Motor neuron (in vitro differentiated cells): ENCODE results near the gene FRZB. TPM values are rescaled to one million over a fixed set of nuclear protein-coding genes. Genes with fewer than 3 reads are reported as not detected.

Experiments used
- ATAC-seq, 8 experiments: fragments of 200-7000 bp; cut with Tn5 transposase; replicated peaks in 6 of 8; 2 replicates each; pipeline ENCODE4 v1.8.0; 2021; ENCODE audit warnings: mild to moderate bottlenecking in 8 of 8, moderate library complexity in 8 of 8
- H3K27ac ChIP-seq, 2 donors: fragments of 250-450 bp; sonication (Bioruptor Pico); 2 replicates each; pipeline ENCODE4 v1.9.0; 2021; ENCODE audit warnings: antibody characterized with exemption in 2 of 2, mild to moderate bottlenecking in 2 of 2, moderate library complexity in 1 of 2
- H3K4me1 ChIP-seq, 2 donors: fragments of 250-450 bp; sonication (Bioruptor Pico); replicated peaks in 1 of 2; 2 replicates each; pipeline ENCODE4 v1.6.1; 2021; ENCODE audit warnings: antibody characterized with exemption in 2 of 2, mild to moderate bottlenecking in 2 of 2, moderate library complexity in 1 of 2
- H3K4me3 ChIP-seq, 5 donors: fragments of 250-450 bp; sonication (Bioruptor Pico); 2 replicates each; pipeline ENCODE4 v1.9.0; 2021; ENCODE audit warnings: antibody characterized with exemption in 5 of 5, mild to moderate bottlenecking in 5 of 5, moderate library complexity in 4 of 5
- WGBS, 10 experiments: fragments of 450-650 bp; shearing (Covaris generic); methylation state at CpG; one replicate each; pipeline ENCODE4 v1.0.0; 2022; 5-methylcytosine and 5-hydroxymethylcytosine counted together
- in situ Hi-C, 9 experiments: fragments of 400-800 bp; cut with MboI; loops; one replicate each; pipeline ENCODE4 v1.15.0; 2021; ENCODE audit warnings: low sequenced_read_pairs in 9 of 9, low pct_unique_long_range_greater_than_20kb in 2 of 9; ENCODE audit not compliant: unreplicated experiment in 9 of 9
- total RNA-seq, 8 experiments: library from RNA; unstranded; fragments of 300-600 nt; gene quantifications; 2 replicates each; pipeline versions ENCODE4 v1.2.3 to v1.2.4, GENCODE V29; 2022

Gene FRZB
- total RNA-seq, 8 experiments from 2014 or later = 0.25 to 32.1 (median 2.3) TPM

DNA sequence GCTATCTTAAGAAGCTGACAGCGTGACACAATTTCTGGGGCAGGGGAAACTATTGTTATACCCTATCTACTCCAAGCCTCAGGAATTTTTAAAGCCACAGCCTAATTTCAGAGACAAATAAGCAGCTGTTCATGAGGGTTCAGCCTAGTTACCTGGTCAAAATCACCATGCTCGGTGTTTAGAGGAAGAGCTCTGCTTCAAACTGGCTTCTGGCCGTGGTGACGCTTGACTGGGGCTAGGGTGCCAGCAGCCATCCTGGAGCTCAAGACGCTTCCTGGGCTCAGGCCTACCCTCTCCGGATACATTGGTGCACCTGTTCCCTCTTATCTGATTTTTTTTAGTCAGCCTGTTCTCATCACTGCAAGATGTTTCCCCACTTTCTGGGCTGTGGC lies 41.7 kb downstream of the FRZB start:
- H3K4me3 ChIP-seq = no peak overlapping the region
- no peak overlapping the region for H3K27ac ChIP-seq
- H3K4me1 ChIP-seq = peaks cover 22 to 25% of the 10 kb centered on the region in 2 donors
- 40 to 93% (median 60%) methylated on average over 1 to 6 of the region's 6 CpGs; no CpG with 5 or more reads in 5 of the 10 experiments for WGBS, 10 experiments
- peak in 1 of 8 experiments; percentile 61 for ATAC-seq
- in situ Hi-C loops = no loop called here

- H3K4me1 ChIP-seq = peaks cover 26 to 31% of the 10 kb centered on the region in 2 donors
- 20 to 74% (median 45%) methylated on average over 1 to 5 of the region's 5 CpGs; no CpG with 5 or more reads in 1 of the 10 experiments for WGBS, 10 experiments
- in situ Hi-C loops = no loop called here
- peak in 1 of 8 experiments; percentile 76 for ATAC-seq
- H3K27ac ChIP-seq = no peak overlapping the region
- H3K4me3 ChIP-seq = no peak overlapping the region
These were observed 42.2 kb downstream of the FRZB start for GRCh38 chr2:182824056-182824766.

DNA sequence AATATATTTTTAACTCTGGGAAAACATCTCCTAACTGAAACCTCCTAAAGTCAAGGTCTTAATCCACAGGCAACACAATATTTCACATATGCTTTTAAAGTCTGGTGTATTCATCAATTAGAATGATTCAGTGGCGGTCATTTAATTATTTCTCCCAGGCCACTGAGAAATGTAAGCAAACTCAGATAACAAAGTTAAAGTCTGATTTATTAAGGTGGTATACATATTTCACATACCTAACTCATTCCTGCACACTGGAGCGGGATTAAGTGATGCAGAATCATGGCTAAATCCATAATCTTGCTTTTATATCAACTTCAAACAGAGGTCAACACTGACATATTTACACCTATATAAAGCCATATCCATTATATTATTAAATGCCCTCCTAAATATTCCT lies 43.7 kb downstream of the FRZB start:
- 74 to 100% (median 94%) methylated on average over 1 to 2 of the region's 2 CpGs; no CpG with 5 or more reads in 5 of the 10 experiments for WGBS, 10 experiments
- Histone ChIP-seq H3K27ac (no peak overlapping the region), H3K4me3 (no peak overlapping the region), H3K4me1 (peaks cover 37 to 43% of the 10 kb centered on the region in 2 donors)
- in situ Hi-C loops = no loop called here
- peak in 1 of 8 experiments; percentile 33 for ATAC-seq

GRCh38 chr2:182821182-182821581 lies 45.3 kb downstream of the FRZB start:
- in situ Hi-C loops = no loop called here
- 29 to 100% (median 94%) methylated on average over 1 to 2 of the region's 2 CpGs; no CpG with 5 or more reads in 2 of the 10 experiments for WGBS, 10 experiments
- no peak overlapping the region for H3K27ac ChIP-seq
- H3K4me3 ChIP-seq = no peak overlapping the region
- peak in 4 of 8 experiments; percentile 24 to 84 (median 52) for ATAC-seq
- peaks cover 42 to 49% of the 10 kb centered on the region in 2 donors for H3K4me1 ChIP-seq

DNA sequence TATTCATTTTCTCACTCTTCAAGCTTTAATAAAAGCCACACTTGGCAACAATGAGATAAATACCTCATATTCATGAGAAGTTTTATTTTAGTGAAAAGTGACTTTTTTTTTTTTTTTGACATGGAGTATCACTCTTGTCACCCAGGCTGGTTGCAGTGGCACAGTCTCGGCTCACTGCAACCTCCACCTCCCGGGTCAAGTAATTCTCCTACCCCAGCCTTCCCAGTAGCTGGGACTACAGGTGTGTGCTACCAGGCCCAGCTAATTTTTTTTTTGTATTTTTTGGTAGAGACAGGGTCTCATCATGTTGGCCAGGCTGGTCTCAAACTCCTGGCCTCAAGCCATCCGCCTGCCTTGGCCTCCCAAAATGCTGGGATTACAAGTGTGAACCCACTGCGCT lies 47.0 kb downstream of the FRZB start:
- 40 to 100% (median 80%) methylated on average over 1 to 4 of the region's 4 CpGs; no CpG with 5 or more reads in 2 of the 10 experiments for WGBS, 10 experiments
- peak overlapping the region in 1 of 2 donors; percentile 42 for H3K27ac ChIP-seq
- no peak overlapping the region for H3K4me3 ChIP-seq
- H3K4me1 ChIP-seq = peaks cover 31 to 35% of the 10 kb centered on the region in 2 donors
- ATAC-seq = no peak
- in situ Hi-C loops = no loop called here

GRCh38 chr2:182818925-182819324 lies 47.5 kb downstream of the FRZB start:
- Histone ChIP-seq H3K4me1 (peaks cover 29 to 33% of the 10 kb centered on the region in 2 donors), H3K27ac (peak overlapping the region; percentile 25 to 76), H3K4me3 (no peak overlapping the region)
- ATAC-seq = peak in 5 of 8 experiments; percentile 83 to 91 (median 88)
- in situ Hi-C loops = no loop called here
- WGBS, 10 experiments = 0 to 83% (median 7%) methylated on average over 1 to 4 of the region's 4 CpGs

GRCh38 chr2:182818501-182818900 lies 47.9 kb downstream of the FRZB start:
- in situ Hi-C loops = no loop called here
- Histone ChIP-seq H3K27ac (peak overlapping the region; percentile 25 to 76), H3K4me1 (peaks cover 29 to 33% of the 10 kb centered on the region in 2 donors), H3K4me3 (no peak overlapping the region)
- ATAC-seq = peak in 5 of 8 experiments; percentile 26 to 44 (median 41)
- WGBS, 10 experiments = 13 to 75% (median 56%) methylated on average over 1 to 3 of the region's 3 CpGs; no CpG with 5 or more reads in 1 of the 10 experiments

- H3K4me3 ChIP-seq = no peak overlapping the region
- peaks cover 29 to 33% of the 10 kb centered on the region in 2 donors for H3K4me1 ChIP-seq
- H3K27ac ChIP-seq = peak overlapping the region in 1 of 2 donors; percentile 76
- in situ Hi-C loops = no loop called here
- ATAC-seq = no peak
- WGBS, 10 experiments = 29 to 93% (median 77%) methylated on average over 1 to 2 of the region's 2 CpGs
These were observed 48.9 kb downstream of the FRZB start for GRCh38 chr2:182817558-182817957.

DNA sequence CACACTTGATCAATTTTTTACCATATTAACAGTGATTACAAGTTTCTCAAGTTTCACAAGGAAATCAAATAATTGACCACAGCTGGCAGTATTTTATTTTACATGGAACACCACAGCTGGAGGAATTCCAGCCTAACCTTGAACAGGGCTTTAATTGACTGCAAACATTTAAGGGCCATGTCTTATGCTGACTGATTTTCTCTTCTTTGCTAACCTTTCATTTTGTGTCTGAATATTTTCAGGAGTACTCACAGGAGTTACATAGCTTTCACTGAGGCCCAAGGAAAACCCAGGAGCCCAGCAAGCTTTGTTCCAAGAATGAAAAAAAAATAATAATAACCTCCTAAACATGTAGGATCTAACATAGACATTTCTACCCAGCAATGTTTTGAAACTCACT lies 49.6 kb downstream of the FRZB start:
- Histone ChIP-seq H3K4me1 (peaks cover 29 to 33% of the 10 kb centered on the region in 2 donors), H3K4me3 (no peak overlapping the region), H3K27ac (no peak overlapping the region)
- no peak for ATAC-seq
- in situ Hi-C loops = no loop called here

DNA sequence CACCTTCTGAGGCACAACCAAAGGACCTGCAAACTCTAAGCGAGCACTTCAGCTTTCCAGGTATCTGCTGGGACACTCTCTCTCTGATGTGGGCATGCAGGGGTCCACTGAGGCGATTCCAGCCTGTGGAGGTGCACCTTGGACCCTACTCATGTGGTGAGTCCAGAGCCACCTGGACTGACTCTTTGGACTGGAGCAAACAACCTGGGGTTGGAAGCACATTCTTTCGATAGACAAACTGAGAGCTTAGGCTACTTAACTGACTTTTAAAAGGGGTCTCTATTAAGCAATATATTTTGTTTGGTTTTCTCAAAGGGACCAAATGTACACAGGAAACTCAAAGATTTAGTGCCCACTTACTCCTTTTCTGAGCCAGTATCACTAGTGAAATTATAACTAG lies 51.6 kb downstream of the FRZB start:
- Histone ChIP-seq H3K27ac (no peak overlapping the region), H3K4me3 (no peak overlapping the region), H3K4me1 (peaks cover 28 to 31% of the 10 kb centered on the region in 2 donors)
- in situ Hi-C loops = no loop called here
- WGBS, 10 experiments = 67 to 100% (median 93%) methylated on average over 1 to 3 of the region's 3 CpGs; no CpG with 5 or more reads in 3 of the 10 experiments
- ATAC-seq = no peak

- H3K4me3 ChIP-seq = no peak overlapping the region
- 0 to 96% (median 83%) methylated on average over 1 to 5 of the region's 6 CpGs; no CpG with 5 or more reads in 5 of the 10 experiments for WGBS, 10 experiments
- in situ Hi-C loops = no loop called here
- peaks cover 24 to 27% of the 10 kb centered on the region in 2 donors for H3K4me1 ChIP-seq
- no peak for ATAC-seq
- H3K27ac ChIP-seq = no peak overlapping the region
These were observed 52.1 kb downstream of the FRZB start for GRCh38 chr2:182814380-182814779.

GRCh38 chr2:182810087-182810486 lies 56.4 kb downstream of the FRZB start:
- Histone ChIP-seq H3K4me1 (peaks cover 11 to 14% of the 10 kb centered on the region in 2 donors), H3K27ac (no peak overlapping the region), H3K4me3 (no peak overlapping the region)
- in situ Hi-C loops = no loop called here
- 25 to 100% (median 90%) methylated on average over 2 to 3 of the region's 3 CpGs for WGBS, 10 experiments
- ATAC-seq = no peak

DNA sequence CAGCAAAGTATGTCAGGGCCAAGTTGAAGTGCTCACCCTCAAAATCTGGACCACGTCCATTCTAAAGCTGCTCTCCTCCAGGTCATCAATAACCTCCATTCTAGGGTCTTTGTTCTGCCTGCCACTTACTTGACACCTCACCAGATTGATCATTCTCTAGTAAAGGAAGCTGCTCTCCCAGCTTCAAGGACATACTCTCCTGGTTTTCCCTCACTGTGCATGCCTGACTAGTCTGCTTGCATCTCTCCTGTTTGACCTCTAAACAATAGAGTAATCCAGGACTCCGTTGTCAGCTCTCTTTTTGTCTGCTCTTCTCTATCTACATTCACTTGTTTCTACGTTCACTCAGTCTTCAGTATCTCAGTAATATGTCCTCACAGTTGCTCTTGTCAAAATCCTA lies 59.1 kb downstream of the FRZB start:
- ATAC-seq = peak in 5 of 8 experiments; percentile 24 to 54 (median 33)
- H3K4me1 ChIP-seq = peaks cover 14 to 15% of the 10 kb centered on the region in 2 donors
- H3K27ac ChIP-seq = no peak overlapping the region
- WGBS, 10 experiments = 44 to 87% (median 52%) methylated on average over 1 to 3 of the region's 3 CpGs; no CpG with 5 or more reads in 2 of the 10 experiments
- in situ Hi-C loops = no loop called here
- no peak overlapping the region for H3K4me3 ChIP-seq
